H9 (cell line): ENCODE measurements around the gene TBC1D9. TPM values are rescaled to one million over a fixed set of nuclear protein-coding genes. Genes with fewer than 3 reads are reported as not detected.

Experiments
- DNase-seq: peaks from one replicate; pipeline ENCODE4 v3.0.0-alpha.2; 2017
- H2AFZ ChIP-seq: one replicate; pipeline ENCODE4 v1.6.1; 2013; ENCODE audit warnings: mild to moderate bottlenecking, low read length, control low read depth, moderate library complexity
- H2AK5ac ChIP-seq: 2 replicates; pipeline ENCODE4 v1.6.1; 2013; ENCODE audit warnings: low read length, control low read depth, mixed read lengths; ENCODE audit not compliant: insufficient read length
- H2BK120ac ChIP-seq: one replicate; pipeline ENCODE4 v1.6.1; 2013; ENCODE audit warnings: low read depth, mild to moderate bottlenecking, low read length, control low read depth, inconsistent platforms; ENCODE audit not compliant: poor library complexity, severe bottlenecking
- H2BK12ac ChIP-seq: 2 replicates; pipeline ENCODE4 v1.6.1; 2013; ENCODE audit warnings: low read length, control low read depth, mixed read lengths, low read depth; ENCODE audit not compliant: insufficient read length
- H2BK15ac ChIP-seq: 2 replicates; pipeline ENCODE4 v1.6.1; 2013; ENCODE audit warnings: low read depth, low read length, control low read depth
- H2BK20ac ChIP-seq: one replicate; pipeline ENCODE4 v1.6.1; 2013; ENCODE audit warnings: low read depth, mild to moderate bottlenecking, low read length, control low read depth, inconsistent platforms; ENCODE audit not compliant: poor library complexity, severe bottlenecking
- H2BK5ac ChIP-seq: 2 replicates; pipeline ENCODE4 v1.6.1; 2013; ENCODE audit warnings: low read length, control low read depth, mixed read lengths; ENCODE audit not compliant: insufficient read length
- H3K14ac ChIP-seq: 2 replicates; pipeline ENCODE4 v1.6.1; 2013; ENCODE audit warnings: low read length, control low read depth; ENCODE audit not compliant: insufficient read depth
- H3K18ac ChIP-seq: 2 replicates; pipeline ENCODE4 v1.6.1; 2013; ENCODE audit warnings: low read depth, mild to moderate bottlenecking, mixed read lengths, low read length, control low read depth; ENCODE audit not compliant: insufficient read length
- H3K23ac ChIP-seq: 2 replicates; pipeline ENCODE4 v1.6.1; 2013; ENCODE audit warnings: low read length, control low read depth, mixed read lengths, low read depth; ENCODE audit not compliant: insufficient read length
- H3K23me2 ChIP-seq: 2 replicates; pipeline ENCODE4 v1.6.1; 2013; ENCODE audit warnings: low read depth, mild to moderate bottlenecking, mixed read lengths, low read length, control low read depth; ENCODE audit not compliant: insufficient read length, poor library complexity, severe bottlenecking
- H3K27ac ChIP-seq: 2 replicates; pipeline ENCODE4 v1.5.1; 2013; ENCODE audit warnings: low read length, control low read depth, mixed read lengths, low read depth; ENCODE audit not compliant: insufficient read length
- H3K27me3 ChIP-seq: 2 replicates; pipeline ENCODE4 v1.6.1; 2013; ENCODE audit warnings: low read length, control low read depth, inconsistent platforms; ENCODE audit not compliant: insufficient read depth
- H3K4ac ChIP-seq: 2 replicates; pipeline ENCODE4 v1.6.1; 2013; ENCODE audit warnings: low read depth, mild to moderate bottlenecking, control low read depth, inconsistent platforms, low read length, moderate library complexity
- H3K4me1 ChIP-seq: 2 replicates; pipeline ENCODE4 v1.6.1; 2013; ENCODE audit warnings: low read length, control low read depth, inconsistent platforms; ENCODE audit not compliant: insufficient read depth
- H3K4me2 ChIP-seq: 2 replicates; pipeline ENCODE4 v1.6.1; 2013; ENCODE audit warnings: low read length, control low read depth, mixed read lengths; ENCODE audit not compliant: insufficient read length, insufficient read depth
- H3K56ac ChIP-seq: 2 replicates; pipeline ENCODE4 v1.6.1; 2013; ENCODE audit warnings: low read depth, mild to moderate bottlenecking, mixed read lengths, low read length, control low read depth; ENCODE audit not compliant: insufficient read length
- H3K79me1 ChIP-seq: 2 replicates; pipeline ENCODE4 v1.6.1; 2013; ENCODE audit warnings: low read depth, mild to moderate bottlenecking, moderate library complexity, low read length, control low read depth, inconsistent platforms; ENCODE audit not compliant: insufficient read depth, poor library complexity, severe bottlenecking
- H3K79me2 ChIP-seq: 2 replicates; pipeline ENCODE4 v1.6.1; 2013; ENCODE audit warnings: low read length, control low read depth, inconsistent platforms; ENCODE audit not compliant: insufficient read depth
- H3K9ac ChIP-seq: 2 replicates; pipeline ENCODE4 v1.6.1; 2013; ENCODE audit warnings: low read length, control low read depth, mixed read lengths; ENCODE audit not compliant: insufficient read length; ENCODE audit errors: extremely low read depth
- H3K9me3 ChIP-seq: one replicate; pipeline ENCODE4 v1.6.1; 2013; ENCODE audit warnings: low read depth, low read length, inconsistent platforms; ENCODE audit not compliant: control insufficient read depth
- H3T11ph ChIP-seq: one replicate; pipeline ENCODE4 v1.6.1; 2013; ENCODE audit warnings: mild to moderate bottlenecking, low read length, control low read depth, inconsistent platforms
- H4K20me1 ChIP-seq: one replicate; pipeline ENCODE4 v1.6.1; 2013; ENCODE audit not compliant: control insufficient read depth, insufficient read length, insufficient read depth
- H4K5ac ChIP-seq: 2 replicates; pipeline ENCODE4 v1.6.1; 2013; ENCODE audit warnings: low read depth, mild to moderate bottlenecking, mixed read lengths, low read length, control low read depth; ENCODE audit not compliant: insufficient read length
- H4K8ac ChIP-seq: replicated peaks from 2 replicates; pipeline ENCODE4 v1.6.1; 2013; ENCODE audit warnings: low read length, control low read depth, mixed read lengths, low read depth; ENCODE audit not compliant: insufficient read length
- H4K91ac ChIP-seq: 2 replicates; pipeline ENCODE4 v1.6.1; 2013; ENCODE audit warnings: low read depth, mild to moderate bottlenecking, moderate library complexity, mixed read lengths, low read length, control low read depth; ENCODE audit not compliant: insufficient read length
- H3K27ac Mint-ChIP-seq, 3 experiments: 2 replicates in 2 of 3; 3 replicates in 1 of 3; pipeline ENCODE4 v1.8.0; 2020 to 2021; ENCODE audit warnings: mixed read lengths in 3 of 3, mild to moderate bottlenecking in 1 of 3, moderate library complexity in 1 of 3
- H3K27me3 Mint-ChIP-seq: 2 replicates; pipeline ENCODE4 v1.8.0; 2021; ENCODE audit warnings: low read depth, mild to moderate bottlenecking, moderate library complexity, mixed read lengths
- H3K36me3 Mint-ChIP-seq, 3 experiments: 2 replicates in 2 of 3; 3 replicates in 1 of 3; pipeline ENCODE4 v1.8.0; 2020 to 2021; ENCODE audit warnings: low read depth in 3 of 3, mixed read lengths in 3 of 3; ENCODE audit not compliant: insufficient read depth in 1 of 3
- H3K4me1 Mint-ChIP-seq, 2 experiments: 2 replicates each; pipeline ENCODE4 v1.8.0; 2020; ENCODE audit warnings: mixed read lengths in 2 of 2
- H3K4me3 Mint-ChIP-seq, 2 experiments: 2 replicates in 1 of 2; 3 replicates in 1 of 2; pipeline ENCODE4 v1.8.0; 2020 to 2021; ENCODE audit warnings: mild to moderate bottlenecking in 2 of 2, mixed read lengths in 2 of 2, moderate library complexity in 1 of 2
- H3K9me3 Mint-ChIP-seq, 2 experiments: 2 replicates in 1 of 2; 3 replicates in 1 of 2; pipeline ENCODE4 v1.8.0; 2020; ENCODE audit warnings: mild to moderate bottlenecking in 2 of 2, mixed read lengths in 2 of 2, moderate library complexity in 1 of 2
- WGBS: extraction: QIAGEN DNeasy Blood & Tissue Kit; methylation state at CpG from one replicate; pipeline ENCODE4 v1.1.7; 2013; ENCODE audit warnings: missing lambda C conversion rate, low lambda C conversion rate, mixed read lengths; ENCODE audit not compliant: insufficient read length; ENCODE audit errors: extremely low coverage; 5-methylcytosine and 5-hydroxymethylcytosine counted together
- total RNA-seq: library from RNA; stranded (reverse); gene quantifications from 2 replicates; pipeline ENCODE4 v1.2.1, GENCODE V29; 2021
- TF ChIP-seq, protein P1 (sequence below): fragments of 200-600 bp; sonication (generic); conservative IDR thresholded peaks from 3 replicates; pipeline ENCODE4 v1.8.0; 2021; ENCODE audit warnings: antibody characterized with exemption, mild to moderate bottlenecking

Gene TBC1D9
- total RNA-seq, 1 experiment from 2014 or later = 0.63 TPM

DNA sequence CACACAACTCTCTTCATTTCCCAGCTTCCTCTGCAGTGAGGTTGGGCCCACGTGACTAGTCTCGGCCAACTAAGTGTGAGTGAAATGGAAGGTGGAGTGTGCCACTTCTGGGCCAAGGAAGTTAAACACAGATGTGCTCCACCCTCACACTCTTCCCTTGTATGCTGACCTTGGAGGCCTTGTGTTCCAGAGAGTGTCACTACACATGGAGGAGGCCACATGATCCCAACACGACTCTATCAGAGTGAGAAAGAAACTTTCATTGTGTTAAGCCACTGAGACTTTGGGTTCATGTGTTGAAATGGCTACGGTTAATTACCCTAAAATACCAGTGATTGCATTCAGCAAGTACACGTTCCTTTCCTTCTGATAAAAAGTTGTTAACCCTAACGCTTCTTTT lies 55.1 kb downstream of the TBC1D9 start:
- DNase-seq = no peak
- Histone ChIP-seq H3K9ac (no peak overlapping the region), H4K5ac (no peak overlapping the region), H3K18ac (no peak overlapping the region), H2BK5ac (no peak overlapping the region), H4K8ac (no peak overlapping the region), H3K4ac (no peak overlapping the region), H3K9me3 (no peaks in the 10 kb centered on the region), H4K20me1 (no peaks in the 10 kb centered on the region), H3K14ac (no peak overlapping the region), H2BK12ac (no peak overlapping the region), H3K4me2 (no peak overlapping the region), H3K23ac (no peak overlapping the region), H3K56ac (no peak overlapping the region), H3K79me2 (no peaks in the 10 kb centered on the region), H3K79me1 (no peaks in the 10 kb centered on the region), H3K23me2 (no peaks in the 10 kb centered on the region), H3K27ac (no peak overlapping the region), H3K27me3 (no peaks in the 10 kb centered on the region), H3T11ph (no peak overlapping the region), H3K4me1 (no peaks in the 10 kb centered on the region), H4K91ac (no peak overlapping the region), H2BK15ac (no peak overlapping the region), H2BK20ac (no peak overlapping the region), H2AFZ (no peak overlapping the region), H2BK120ac (no peak overlapping the region), H2AK5ac (no peak overlapping the region)
- Mint-ChIP-seq H3K4me1 (peaks cover 16 to 25% of the 10 kb centered on the region in 2 experiments), H3K9me3 (no peaks in the 10 kb centered on the region), H3K36me3 (no peaks in the 10 kb centered on the region; a peak in 1 of 7 replicates), H3K27ac (no peak overlapping the region; a peak in 1 of 7 replicates), H3K27me3 (peaks cover 2% of the 10 kb centered on the region; the same call in 1 of the 2 replicates), H3K4me3 (no peak overlapping the region)
- TF ChIP-seq, protein P1, sequence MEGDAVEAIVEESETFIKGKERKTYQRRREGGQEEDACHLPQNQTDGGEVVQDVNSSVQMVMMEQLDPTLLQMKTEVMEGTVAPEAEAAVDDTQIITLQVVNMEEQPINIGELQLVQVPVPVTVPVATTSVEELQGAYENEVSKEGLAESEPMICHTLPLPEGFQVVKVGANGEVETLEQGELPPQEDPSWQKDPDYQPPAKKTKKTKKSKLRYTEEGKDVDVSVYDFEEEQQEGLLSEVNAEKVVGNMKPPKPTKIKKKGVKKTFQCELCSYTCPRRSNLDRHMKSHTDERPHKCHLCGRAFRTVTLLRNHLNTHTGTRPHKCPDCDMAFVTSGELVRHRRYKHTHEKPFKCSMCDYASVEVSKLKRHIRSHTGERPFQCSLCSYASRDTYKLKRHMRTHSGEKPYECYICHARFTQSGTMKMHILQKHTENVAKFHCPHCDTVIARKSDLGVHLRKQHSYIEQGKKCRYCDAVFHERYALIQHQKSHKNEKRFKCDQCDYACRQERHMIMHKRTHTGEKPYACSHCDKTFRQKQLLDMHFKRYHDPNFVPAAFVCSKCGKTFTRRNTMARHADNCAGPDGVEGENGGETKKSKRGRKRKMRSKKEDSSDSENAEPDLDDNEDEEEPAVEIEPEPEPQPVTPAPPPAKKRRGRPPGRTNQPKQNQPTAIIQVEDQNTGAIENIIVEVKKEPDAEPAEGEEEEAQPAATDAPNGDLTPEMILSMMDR = no peak
- no CpG with 5 or more reads among the region's 6 CpGs for WGBS
